Lung (tissue), 12 donors: ENCODE results near the gene GAPDHS. TPM values are rescaled to one million over a fixed set of nuclear protein-coding genes. Genes with fewer than 3 reads are reported as not detected.

Experiments used
- ATAC-seq: fragments of 200-7000 bp; cut with Tn5 transposase; one replicate; pipeline ENCODE4 v1.9.1; 2020; ENCODE audit warnings: moderate number of reproducible peaks; ENCODE audit not compliant: insufficient read depth, low FRiP score
- DNase-seq, 3 donors: peaks; one replicate each; pipeline ENCODE4 v3.0.0-alpha.2; 2013 to 2017
- H3K27ac ChIP-seq, 2 donors: one replicate each; pipeline ENCODE4 v1.5.1; 2013; ENCODE audit warnings: mild to moderate bottlenecking in 2 of 2, moderate library complexity in 2 of 2, control low read depth in 1 of 2, inconsistent platforms in 1 of 2, low read depth in 1 of 2, low read length in 1 of 2
- H3K27me3 ChIP-seq, 3 donors: one replicate each; pipeline ENCODE4 v1.5.1; 2013; ENCODE audit warnings: low read length in 2 of 3; ENCODE audit not compliant: control insufficient read depth in 3 of 3, insufficient read depth in 3 of 3
- H3K36me3 ChIP-seq, 4 donors: one replicate each; pipeline ENCODE4 v1.5.1; 2013; ENCODE audit warnings: low read length in 4 of 4, mild to moderate bottlenecking in 1 of 4, moderate library complexity in 1 of 4; ENCODE audit not compliant: control insufficient read depth in 4 of 4, insufficient read depth in 4 of 4
- H3K4me1 ChIP-seq, 5 donors: one replicate each; pipeline ENCODE4 v1.5.1; 2013; ENCODE audit warnings: low read length in 5 of 5, mild to moderate bottlenecking in 2 of 5, moderate library complexity in 1 of 5; ENCODE audit not compliant: control insufficient read depth in 5 of 5, insufficient read depth in 5 of 5
- H3K4me3 ChIP-seq: one replicate; pipeline ENCODE4 v1.5.1; 2013; ENCODE audit warnings: mild to moderate bottlenecking, control low read depth, moderate library complexity
- H3K9ac ChIP-seq, 2 donors: one replicate each; pipeline ENCODE4 v1.5.1; 2013; ENCODE audit warnings: low read length in 2 of 2, control low read depth in 1 of 2; ENCODE audit not compliant: insufficient read depth in 1 of 2
- H3K9me3 ChIP-seq, 4 donors: one replicate each; pipeline ENCODE4 v1.5.1; 2013; ENCODE audit warnings: low read length in 3 of 4, mild to moderate bottlenecking in 1 of 4, moderate library complexity in 1 of 4; ENCODE audit not compliant: control insufficient read depth in 4 of 4, insufficient read depth in 3 of 4
- CTCF ChIP-seq: IDR thresholded peaks from 2 replicates; pipeline ENCODE4 v1.5.1; 2012; ENCODE audit warnings: mild to moderate bottlenecking; ENCODE audit errors: control extremely low read depth, extremely low read depth
- WGBS, 2 donors: extraction: QIAGEN DNeasy Blood & Tissue Kit; methylation state at CpG; one replicate each; pipeline ENCODE4 v1.1.7; 2013; 5-methylcytosine and 5-hydroxymethylcytosine counted together
- polyA plus RNA-seq, 2 donors: library from polyadenylated mRNA; stranded (reverse); fragments of 200-250 nt; gene quantifications; one replicate each; pipeline ENCODE4 v1.2.1, GENCODE V29; 2013
- total RNA-seq, 2 donors: library from RNA; depleted of rRNA in 1 of 2; stranded (reverse); fragments of >200 nt in 1 of 2; gene quantifications; one replicate each; pipeline ENCODE4 v1.2.1, GENCODE V29; 2014 to 2021
- donor health status: control.
- donor health status: control.
- donor health status: Bipolar disorder and iron deficiency.
- donor health status: healthy.
- donor health status: DM: yes; HTN: yes; CAD: no.

Gene GAPDHS
- total and polyA plus RNA-seq, 4 donors = not detected

- no peak for DNase-seq
- Histone ChIP-seq H3K4me3 (no peak overlapping the region), H3K27me3 (peaks cover 11 to 32% (median 12%) of the 10 kb centered on the region in 3 donors), H3K9ac (no peak overlapping the region), H3K27ac (no peak overlapping the region), H3K9me3 (no peaks in the 10 kb centered on the region), H3K36me3 (no peaks in the 10 kb centered on the region), H3K4me1 (peaks cover 0 to 10% (median 0%) of the 10 kb centered on the region in 5 donors)
- WGBS, 2 donors = 31 to 38% methylated on average over 51 to 53 of the region's 53 CpGs
- ATAC-seq = no peak
- no peak for TF ChIP-seq CTCF
These were observed 25.4 kb downstream of the GAPDHS start for GRCh38 chr19:35558400-35559280.

DNA sequence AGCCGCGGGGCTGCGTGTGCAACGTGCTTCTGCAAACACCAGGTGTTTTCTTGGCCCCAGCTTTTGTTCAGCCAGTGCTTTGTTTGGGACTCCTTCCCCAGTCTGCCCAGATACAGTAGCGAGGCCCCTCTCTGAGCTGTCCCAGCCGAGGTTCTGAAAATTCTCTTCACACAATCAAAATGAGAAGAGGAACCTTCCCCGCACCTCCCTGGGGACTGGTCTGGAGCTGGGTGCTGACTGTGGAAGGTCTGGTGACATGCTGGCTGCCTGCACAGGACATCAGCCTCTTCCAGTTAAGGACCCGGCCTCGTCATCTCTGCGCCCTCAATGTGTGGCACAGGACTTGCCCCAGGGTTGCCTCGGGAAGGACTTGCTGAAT lies 26.0 kb downstream of the GAPDHS start:
- Histone ChIP-seq H3K27me3 (peaks cover 11 to 32% (median 12%) of the 10 kb centered on the region in 3 donors), H3K4me3 (no peak overlapping the region)
- no peak for DNase-seq

GRCh38 chr19:35559781-35560180 lies 26.5 kb downstream of the GAPDHS start:
- DNase-seq (no peak), ATAC-seq (no peak)
- H3K4me3 ChIP-seq = no peak overlapping the region
- WGBS, 2 donors = 88 to 90% methylated on average over 23 of the region's 23 CpGs
- no peak overlapping the region for H3K27ac ChIP-seq
- no peak overlapping the region for H3K9ac ChIP-seq
- H3K27me3 ChIP-seq = peaks cover 11 to 32% (median 12%) of the 10 kb centered on the region in 3 donors
- no peaks in the 10 kb centered on the region for H3K9me3 ChIP-seq
- H3K4me1 ChIP-seq = peaks cover 0 to 10% (median 0%) of the 10 kb centered on the region in 5 donors
- no peaks in the 10 kb centered on the region for H3K36me3 ChIP-seq
- no peak for TF ChIP-seq CTCF

More for the DNA sequence above, 26.0 kb downstream of the GAPDHS start:
- WGBS, 2 donors = 58 to 66% methylated on average over 11 of the region's 11 CpGs
- Histone ChIP-seq H3K4me1 (peaks cover 0 to 10% (median 0%) of the 10 kb centered on the region in 5 donors), H3K36me3 (no peaks in the 10 kb centered on the region), H3K9ac (no peak overlapping the region), H3K9me3 (no peaks in the 10 kb centered on the region), H3K27ac (no peak overlapping the region)
- TF ChIP-seq CTCF = no peak
- no peak for ATAC-seq
